Measurements from ENCODE around the gene DNAAF1. TPM values are rescaled to one million over a fixed set of nuclear protein-coding genes. Genes with fewer than 3 reads are reported as not detected.

The DNAAF1 gene
- total and polyA plus RNA-seq, 2 experiments from 2014 or later, result 0.42 TPM

DNA sequence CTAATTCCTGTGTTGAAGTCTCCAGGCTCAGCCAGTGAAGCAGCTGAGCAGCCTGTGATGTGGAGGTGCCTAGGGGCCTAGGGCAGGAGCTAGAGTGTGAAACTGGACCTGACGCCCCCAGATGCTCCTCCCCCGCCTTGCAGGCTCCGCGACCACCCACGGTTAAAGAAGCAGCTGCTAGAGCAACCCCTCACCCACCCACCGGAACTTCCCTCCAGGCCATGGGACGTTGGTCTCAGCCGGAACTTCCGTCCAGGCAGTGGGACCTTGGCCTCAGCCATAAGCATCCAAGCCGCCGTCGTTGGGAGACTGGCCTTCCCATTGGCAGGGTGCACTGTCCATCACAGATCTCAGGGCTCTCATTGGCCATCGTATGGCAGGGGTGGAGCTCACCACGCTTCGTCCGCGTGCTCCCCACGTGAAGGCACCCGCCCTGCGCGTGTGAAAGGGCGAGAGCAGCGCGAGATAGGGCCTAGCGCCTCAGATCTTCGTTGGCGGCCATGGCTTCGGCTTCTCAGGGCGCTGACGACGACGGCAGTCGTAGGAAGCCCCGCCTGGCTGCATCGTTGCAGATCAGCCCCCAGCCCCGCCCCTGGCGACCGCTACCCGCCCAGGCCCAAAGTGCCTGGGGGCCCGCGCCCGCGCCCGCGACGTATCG, 45.8 kb downstream of the DNAAF1 start, which contains the start of gene ADAD2 (continued):
- TF ChIP-seq ZNF462 (CRISPR knock-in tag; IDR thresholded peaks at IDR 0.05) (no peak), JUNB (IDR thresholded peaks at IDR 0.05; ENCODE audit: unreplicated experiment) (no peak), POLR2AphosphoS5 (IDR thresholded peaks at IDR 0.05; ENCODE audit: low read depth) (no peak)
- TF ChIP-seq, protein P1, sequence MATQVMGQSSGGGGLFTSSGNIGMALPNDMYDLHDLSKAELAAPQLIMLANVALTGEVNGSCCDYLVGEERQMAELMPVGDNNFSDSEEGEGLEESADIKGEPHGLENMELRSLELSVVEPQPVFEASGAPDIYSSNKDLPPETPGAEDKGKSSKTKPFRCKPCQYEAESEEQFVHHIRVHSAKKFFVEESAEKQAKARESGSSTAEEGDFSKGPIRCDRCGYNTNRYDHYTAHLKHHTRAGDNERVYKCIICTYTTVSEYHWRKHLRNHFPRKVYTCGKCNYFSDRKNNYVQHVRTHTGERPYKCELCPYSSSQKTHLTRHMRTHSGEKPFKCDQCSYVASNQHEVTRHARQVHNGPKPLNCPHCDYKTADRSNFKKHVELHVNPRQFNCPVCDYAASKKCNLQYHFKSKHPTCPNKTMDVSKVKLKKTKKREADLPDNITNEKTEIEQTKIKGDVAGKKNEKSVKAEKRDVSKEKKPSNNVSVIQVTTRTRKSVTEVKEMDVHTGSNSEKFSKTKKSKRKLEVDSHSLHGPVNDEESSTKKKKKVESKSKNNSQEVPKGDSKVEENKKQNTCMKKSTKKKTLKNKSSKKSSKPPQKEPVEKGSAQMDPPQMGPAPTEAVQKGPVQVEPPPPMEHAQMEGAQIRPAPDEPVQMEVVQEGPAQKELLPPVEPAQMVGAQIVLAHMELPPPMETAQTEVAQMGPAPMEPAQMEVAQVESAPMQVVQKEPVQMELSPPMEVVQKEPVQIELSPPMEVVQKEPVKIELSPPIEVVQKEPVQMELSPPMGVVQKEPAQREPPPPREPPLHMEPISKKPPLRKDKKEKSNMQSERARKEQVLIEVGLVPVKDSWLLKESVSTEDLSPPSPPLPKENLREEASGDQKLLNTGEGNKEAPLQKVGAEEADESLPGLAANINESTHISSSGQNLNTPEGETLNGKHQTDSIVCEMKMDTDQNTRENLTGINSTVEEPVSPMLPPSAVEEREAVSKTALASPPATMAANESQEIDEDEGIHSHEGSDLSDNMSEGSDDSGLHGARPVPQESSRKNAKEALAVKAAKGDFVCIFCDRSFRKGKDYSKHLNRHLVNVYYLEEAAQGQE (IDR thresholded peaks at IDR 0.05; ENCODE audit: unreplicated experiment), result no peak

GRCh38 chr16:84191466-84191865, 46.4 kb downstream of the DNAAF1 start:
- ATAC-seq (no peak), DNase-seq (ENCODE audit: low spot score) (no peak)
- Histone ChIP-seq H3K4me3 (no peak overlapping the region), H3K79me2 (replicated peaks; ENCODE audit: insufficient read depth) (peaks cover 3% of the 10 kb centered on the region), H3K9me2 (ENCODE audit: insufficient read depth) (no peaks in the 10 kb centered on the region), H3K27me3 (ENCODE audit: insufficient read depth) (no peaks in the 10 kb centered on the region), H4K20me1 (replicated peaks; ENCODE audit: insufficient read depth) (no peaks in the 10 kb centered on the region), H3K27ac (ENCODE audit: low read depth) (no peak overlapping the region), H3K36me3 (ENCODE audit: insufficient read depth) (no peaks in the 10 kb centered on the region), H2AFZ (peak overlapping the region; percentile 56; the same call in 1 of the 2 replicates), H3K4me1 (ENCODE audit: insufficient read depth) (no peaks in the 10 kb centered on the region), H3K4me2 (no peak overlapping the region), H3F3A (replicated peaks; ENCODE audit: low read depth) (no peaks in the 10 kb centered on the region)
- peaks cover 7% of the 10 kb centered on the region; the same call in 2 of the 3 replicates for H3K4me1 Mint-ChIP-seq
- no peaks in the 10 kb centered on the region for H3K9me3 Mint-ChIP-seq
- H3K27me3 Mint-ChIP-seq (ENCODE audit: insufficient read depth, low read depth, poor library complexity), result peaks cover 6% of the 10 kb centered on the region
- no peaks in the 10 kb centered on the region; the same call in 2 of the 3 replicates for H3K36me3 Mint-ChIP-seq (ENCODE audit: low read depth)
- H3K27ac Mint-ChIP-seq, result no peak overlapping the region
- H3K4me3 Mint-ChIP-seq, result no peak overlapping the region
- TF ChIP-seq ZNF462 (CRISPR knock-in tag; IDR thresholded peaks at IDR 0.05), result no peak
- no peak for TF ChIP-seq ZNF331 (CRISPR knock-in tag; IDR thresholded peaks at IDR 0.05; ENCODE audit: low read depth)
